SK-N-SH (cell line): ENCODE data around the gene SH3TC1. TPM values are rescaled to one million over a fixed set of nuclear protein-coding genes. Genes with fewer than 3 reads are reported as not detected.

Experiments used
- CTCF ChIA-PET: fragments of 300-600, 350-600 bp; formaldehyde crosslinking; extraction: SDS; loops from one replicate; lab custom pipeline; 2021; lab: Yijun Ruan, JAX
- POLR2A ChIA-PET: fragments of 350-600 bp; sonication (Branson Sonifier 250); formaldehyde crosslinking; extraction: SDS; loops from one replicate; lab custom pipeline; 2020; ENCODE audit warnings: antibody characterized with exemption, inconsistent platforms; lab: Yijun Ruan, JAX
- DNase-seq: peaks from one replicate; pipeline ENCODE4 v3.0.0; 2012
- H2AFZ ChIP-seq: fragments of 200-600 bp; sonication (generic); 2 replicates; pipeline ENCODE4 v1.8.1; 2016; ENCODE audit warnings: antibody characterized with exemption, mild to moderate bottlenecking, low read depth
- H3F3A ChIP-seq: fragments of 200-600 bp; sonication (generic); replicated peaks from 2 replicates; pipeline ENCODE3; 2016; ENCODE audit warnings: antibody characterized with exemption, mild to moderate bottlenecking; ENCODE audit not compliant: insufficient read depth
- H3K27ac ChIP-seq, 2 experiments: fragments of 200-500 bp in 1 of 2; fragments of 200-600 bp in 1 of 2; sonication (Bioruptor generic) in 1 of 2; sonication (generic), shearing (Covaris generic) in 1 of 2; 2 replicates each; pipeline versions ENCODE4 v1.5.1 to v1.6.1; 2014 to 2016; ENCODE audit warnings: low read depth in 2 of 2, inconsistent platforms in 1 of 2, low read length in 1 of 2, mild to moderate bottlenecking in 1 of 2, mixed read lengths in 1 of 2
- H3K27me3 ChIP-seq: fragments of 200-600 bp; sonication (generic), shearing (Covaris generic); 2 replicates; pipeline ENCODE4 v1.6.1; 2016; ENCODE audit warnings: mixed run types; ENCODE audit not compliant: insufficient read depth
- H3K36me3 ChIP-seq, 2 experiments: fragments of 200-500 bp in 1 of 2; fragments of 200-600 bp in 1 of 2; sonication (Bioruptor generic) in 1 of 2; sonication (generic) in 1 of 2; replicated peaks in 1 of 2; 2 replicates each; pipeline versions ENCODE3 to v1.5.1; 2014 to 2016; ENCODE audit warnings: low read length in 1 of 2, mild to moderate bottlenecking in 1 of 2; ENCODE audit not compliant: insufficient read depth in 2 of 2, control insufficient read depth in 1 of 2
- H3K4me1 ChIP-seq, 2 experiments: fragments of 200-500 bp in 1 of 2; fragments of 200-600 bp in 1 of 2; sonication (Bioruptor generic) in 1 of 2; sonication (generic), shearing (Covaris generic) in 1 of 2; 2 replicates each; pipeline versions ENCODE4 v1.5.1 to v1.6.1; 2014 to 2016; ENCODE audit warnings: low read depth in 1 of 2, low read length in 1 of 2, mixed run types in 1 of 2; ENCODE audit not compliant: insufficient read depth in 2 of 2, control insufficient read depth in 1 of 2
- H3K4me2 ChIP-seq: fragments of 200-600 bp; sonication (generic), shearing (Covaris generic); 2 replicates; pipeline ENCODE4 v1.6.1; 2017; ENCODE audit warnings: mixed run types
- H3K4me3 ChIP-seq, 2 experiments: fragments of 200-500 bp in 1 of 2; fragments of 200-600 bp in 1 of 2; sonication (Bioruptor generic) in 1 of 2; sonication (generic), shearing (Covaris generic) in 1 of 2; 2 replicates each; pipeline versions ENCODE4 v1.5.1 to v1.8.1; 2014 to 2016; ENCODE audit warnings: low read depth in 2 of 2, inconsistent platforms in 1 of 2, low read length in 1 of 2, mild to moderate bottlenecking in 1 of 2, mixed read lengths in 1 of 2, moderate library complexity in 1 of 2
- H3K79me2 ChIP-seq: fragments of 200-600 bp; sonication (generic); 2 replicates; pipeline ENCODE4 v1.8.1; 2017; ENCODE audit warnings: mild to moderate bottlenecking; ENCODE audit not compliant: insufficient read depth
- H3K9ac ChIP-seq: fragments of 200-600 bp; sonication (generic); 2 replicates; pipeline ENCODE4 v1.6.1; 2017; ENCODE audit warnings: mixed run types
- H3K9me2 ChIP-seq: fragments of 200-600 bp; sonication (generic); 2 replicates; pipeline ENCODE4 v1.6.1; 2017; ENCODE audit warnings: mixed run types
- H3K9me3 ChIP-seq: fragments of 200-600 bp; sonication (generic); 2 replicates; pipeline ENCODE4 v1.6.1; 2017; ENCODE audit warnings: mixed run types, mild to moderate bottlenecking, moderate library complexity
- H4K20me1 ChIP-seq: fragments of 200-600 bp; sonication (generic); 2 replicates; pipeline ENCODE4 v1.6.1; 2017; ENCODE audit warnings: mild to moderate bottlenecking, mixed run types; ENCODE audit not compliant: insufficient read depth
- CHD2 ChIP-seq: fragments of 150-350 bp; IDR thresholded peaks from 2 replicates; pipeline ENCODE4 v1.6.1; 2018; ENCODE audit warnings: low read length; ENCODE audit not compliant: partially characterized antibody
- ELF1 ChIP-seq: IDR thresholded peaks from 2 replicates; pipeline ENCODE4 v1.4.0; 2012
- EP300 ChIP-seq, 2 experiments: IDR thresholded peaks; 2 replicates each; pipeline versions ENCODE4 v1.4.0 to v1.6.1; 2012; ENCODE audit warnings: borderline replicate concordance in 1 of 2, low read depth in 1 of 2, low read length in 1 of 2
- EZH2phosphoT487 ChIP-seq: fragments of 200-600 bp; sonication (generic); IDR thresholded peaks from 2 replicates; pipeline ENCODE4 v1.6.1; 2017; ENCODE audit warnings: low read depth, mixed run types, mild to moderate bottlenecking, antibody characterized with exemption, moderate library complexity, borderline replicate concordance
- FOSL2 ChIP-seq: IDR thresholded peaks from 2 replicates; pipeline ENCODE4 v1.4.0; 2012; ENCODE audit warnings: low read depth, mild to moderate bottlenecking, moderate library complexity, borderline replicate concordance
- FOXM1 ChIP-seq: IDR thresholded peaks from 2 replicates; pipeline ENCODE4 v1.4.0; 2012; ENCODE audit warnings: low read depth, mild to moderate bottlenecking
- NRF1 ChIP-seq: IDR thresholded peaks from 2 replicates; pipeline ENCODE4 v1.6.1; 2012; ENCODE audit warnings: low read depth, mild to moderate bottlenecking, low read length
- RFX5 ChIP-seq: IDR thresholded peaks from 2 replicates; pipeline ENCODE4 v1.6.1; 2012; ENCODE audit warnings: mild to moderate bottlenecking, improper control_type of control experiment, low read length
- RXRA ChIP-seq: IDR thresholded peaks from 2 replicates; pipeline ENCODE4 v1.4.0; 2012; ENCODE audit warnings: low read depth, mild to moderate bottlenecking, borderline replicate concordance
- SMC3 ChIP-seq: IDR thresholded peaks from 2 replicates; pipeline ENCODE4 v1.6.1; 2012; ENCODE audit warnings: low read depth, low read length, improper control_type of control experiment
- TAF1 ChIP-seq: IDR thresholded peaks from 2 replicates; pipeline ENCODE4 v1.6.1; 2012; ENCODE audit warnings: low read depth, mild to moderate bottlenecking, low read length, moderate library complexity, borderline replicate concordance
- TEAD4 ChIP-seq: IDR thresholded peaks from 2 replicates; pipeline ENCODE4 v1.4.0; 2012; ENCODE audit warnings: mild to moderate bottlenecking, borderline replicate concordance; ENCODE audit not compliant: insufficient read depth
- WGBS: methylation state at CpG from one replicate; pipeline ENCODE4 v1.1.6; 2017; ENCODE audit warnings: low lambda C conversion rate; 5-methylcytosine and 5-hydroxymethylcytosine counted together
- polyA plus RNA-seq, 3 experiments: library from polyadenylated mRNA; depleted of rRNA; stranded (reverse); fragments of >200 nt; gene quantifications; 2 replicates each; pipeline ENCODE4 v1.2.3, GENCODE V29; 2012
- TF ChIP-seq, protein P1 (sequence below): IDR thresholded peaks from 2 replicates; pipeline ENCODE4 v1.6.1; 2012; ENCODE audit warnings: mild to moderate bottlenecking, low read depth, low read length, moderate library complexity
- TF ChIP-seq, protein P2 (sequence below): fragments of 150-350 bp; IDR thresholded peaks from 2 replicates; pipeline ENCODE4 v1.6.1; 2016; ENCODE audit warnings: mild to moderate bottlenecking, low read depth, low read length
- TF ChIP-seq, protein P3 (sequence below): IDR thresholded peaks from 2 replicates; pipeline ENCODE4 v1.4.0; 2012; ENCODE audit warnings: low read depth
- TF ChIP-seq, protein P4 (sequence below): IDR thresholded peaks from 2 replicates; pipeline ENCODE4 v1.4.0; 2012; ENCODE audit warnings: low read depth, borderline replicate concordance
- TF ChIP-seq, protein P5 (sequence below): IDR thresholded peaks from 2 replicates; pipeline ENCODE4 v1.4.0; 2012; ENCODE audit warnings: low read depth, borderline replicate concordance
- TF ChIP-seq, protein P6 (sequence below): fragments of 150-350 bp; IDR thresholded peaks from 2 replicates; pipeline ENCODE4 v1.6.1; 2017; ENCODE audit warnings: antibody characterized with exemption, low read length, low read depth, borderline replicate concordance

The SH3TC1 gene
- polyA plus RNA-seq, 1 of the 3 experiments (the other 2 are of a cell fraction): 2.7 TPM

DNA sequence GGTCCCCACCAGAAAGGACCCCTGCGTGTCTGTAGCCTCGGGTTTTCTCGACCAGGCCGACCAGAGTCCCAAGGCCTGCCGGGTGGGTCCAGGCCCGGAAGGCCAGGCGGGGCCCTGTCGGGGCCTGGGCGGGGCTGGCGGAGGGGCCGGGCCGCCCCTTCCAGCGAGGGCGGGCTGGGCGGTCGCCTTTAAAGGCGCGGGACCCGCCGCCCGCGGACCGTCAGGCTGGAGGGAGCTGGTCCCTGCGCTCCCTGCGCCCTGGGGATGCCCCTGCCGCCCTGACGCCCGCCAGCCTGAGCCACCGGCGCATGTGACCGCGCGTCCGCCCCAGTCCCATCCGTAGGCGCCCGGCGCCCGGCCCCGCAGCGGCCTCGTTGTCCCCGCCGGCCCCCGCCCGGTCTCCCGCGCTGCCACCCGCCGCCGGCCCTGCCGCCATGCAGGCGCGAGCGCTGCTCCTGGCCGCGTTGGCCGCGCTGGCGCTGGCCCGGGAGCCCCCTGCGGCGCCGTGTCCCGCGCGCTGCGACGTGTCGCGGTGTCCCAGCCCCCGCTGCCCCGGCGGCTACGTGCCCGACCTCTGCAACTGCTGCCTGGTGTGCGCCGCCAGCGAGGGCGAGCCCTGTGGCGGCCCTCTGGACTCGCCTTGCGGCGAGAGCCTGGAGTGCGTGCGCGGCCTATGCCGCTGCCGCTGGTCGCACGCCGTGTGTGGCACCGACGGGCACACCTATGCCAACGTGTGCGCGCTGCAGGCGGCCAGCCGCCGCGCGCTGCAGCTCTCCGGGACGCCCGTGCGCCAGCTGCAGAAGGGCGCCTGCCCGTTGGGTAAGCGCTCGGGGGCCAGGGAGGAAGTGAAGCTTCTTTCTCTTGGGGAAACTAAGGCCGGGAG, 70.7 kb downstream of the SH3TC1 start, which contains the start of gene HTRA3 (continued):
- TF ChIP-seq, protein P1, sequence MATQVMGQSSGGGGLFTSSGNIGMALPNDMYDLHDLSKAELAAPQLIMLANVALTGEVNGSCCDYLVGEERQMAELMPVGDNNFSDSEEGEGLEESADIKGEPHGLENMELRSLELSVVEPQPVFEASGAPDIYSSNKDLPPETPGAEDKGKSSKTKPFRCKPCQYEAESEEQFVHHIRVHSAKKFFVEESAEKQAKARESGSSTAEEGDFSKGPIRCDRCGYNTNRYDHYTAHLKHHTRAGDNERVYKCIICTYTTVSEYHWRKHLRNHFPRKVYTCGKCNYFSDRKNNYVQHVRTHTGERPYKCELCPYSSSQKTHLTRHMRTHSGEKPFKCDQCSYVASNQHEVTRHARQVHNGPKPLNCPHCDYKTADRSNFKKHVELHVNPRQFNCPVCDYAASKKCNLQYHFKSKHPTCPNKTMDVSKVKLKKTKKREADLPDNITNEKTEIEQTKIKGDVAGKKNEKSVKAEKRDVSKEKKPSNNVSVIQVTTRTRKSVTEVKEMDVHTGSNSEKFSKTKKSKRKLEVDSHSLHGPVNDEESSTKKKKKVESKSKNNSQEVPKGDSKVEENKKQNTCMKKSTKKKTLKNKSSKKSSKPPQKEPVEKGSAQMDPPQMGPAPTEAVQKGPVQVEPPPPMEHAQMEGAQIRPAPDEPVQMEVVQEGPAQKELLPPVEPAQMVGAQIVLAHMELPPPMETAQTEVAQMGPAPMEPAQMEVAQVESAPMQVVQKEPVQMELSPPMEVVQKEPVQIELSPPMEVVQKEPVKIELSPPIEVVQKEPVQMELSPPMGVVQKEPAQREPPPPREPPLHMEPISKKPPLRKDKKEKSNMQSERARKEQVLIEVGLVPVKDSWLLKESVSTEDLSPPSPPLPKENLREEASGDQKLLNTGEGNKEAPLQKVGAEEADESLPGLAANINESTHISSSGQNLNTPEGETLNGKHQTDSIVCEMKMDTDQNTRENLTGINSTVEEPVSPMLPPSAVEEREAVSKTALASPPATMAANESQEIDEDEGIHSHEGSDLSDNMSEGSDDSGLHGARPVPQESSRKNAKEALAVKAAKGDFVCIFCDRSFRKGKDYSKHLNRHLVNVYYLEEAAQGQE: no peak
- TF ChIP-seq EP300 (IDR thresholded peaks at IDR 0.05; ENCODE audit: borderline replicate concordance in 1 of 2, low read depth in 1 of 2, low read length in 1 of 2) (no peak), NRF1 (no peak), EZH2phosphoT487 (no peak)
- TF ChIP-seq, protein P2, sequence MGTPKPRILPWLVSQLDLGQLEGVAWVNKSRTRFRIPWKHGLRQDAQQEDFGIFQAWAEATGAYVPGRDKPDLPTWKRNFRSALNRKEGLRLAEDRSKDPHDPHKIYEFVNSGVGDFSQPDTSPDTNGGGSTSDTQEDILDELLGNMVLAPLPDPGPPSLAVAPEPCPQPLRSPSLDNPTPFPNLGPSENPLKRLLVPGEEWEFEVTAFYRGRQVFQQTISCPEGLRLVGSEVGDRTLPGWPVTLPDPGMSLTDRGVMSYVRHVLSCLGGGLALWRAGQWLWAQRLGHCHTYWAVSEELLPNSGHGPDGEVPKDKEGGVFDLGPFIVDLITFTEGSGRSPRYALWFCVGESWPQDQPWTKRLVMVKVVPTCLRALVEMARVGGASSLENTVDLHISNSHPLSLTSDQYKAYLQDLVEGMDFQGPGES: no peak
- TF ChIP-seq, protein P3, sequence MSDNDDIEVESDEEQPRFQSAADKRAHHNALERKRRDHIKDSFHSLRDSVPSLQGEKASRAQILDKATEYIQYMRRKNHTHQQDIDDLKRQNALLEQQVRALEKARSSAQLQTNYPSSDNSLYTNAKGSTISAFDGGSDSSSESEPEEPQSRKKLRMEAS: no peak
- TF ChIP-seq, protein P4, sequence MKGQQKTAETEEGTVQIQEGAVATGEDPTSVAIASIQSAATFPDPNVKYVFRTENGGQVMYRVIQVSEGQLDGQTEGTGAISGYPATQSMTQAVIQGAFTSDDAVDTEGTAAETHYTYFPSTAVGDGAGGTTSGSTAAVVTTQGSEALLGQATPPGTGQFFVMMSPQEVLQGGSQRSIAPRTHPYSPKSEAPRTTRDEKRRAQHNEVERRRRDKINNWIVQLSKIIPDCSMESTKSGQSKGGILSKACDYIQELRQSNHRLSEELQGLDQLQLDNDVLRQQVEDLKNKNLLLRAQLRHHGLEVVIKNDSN: no peak

DNA sequence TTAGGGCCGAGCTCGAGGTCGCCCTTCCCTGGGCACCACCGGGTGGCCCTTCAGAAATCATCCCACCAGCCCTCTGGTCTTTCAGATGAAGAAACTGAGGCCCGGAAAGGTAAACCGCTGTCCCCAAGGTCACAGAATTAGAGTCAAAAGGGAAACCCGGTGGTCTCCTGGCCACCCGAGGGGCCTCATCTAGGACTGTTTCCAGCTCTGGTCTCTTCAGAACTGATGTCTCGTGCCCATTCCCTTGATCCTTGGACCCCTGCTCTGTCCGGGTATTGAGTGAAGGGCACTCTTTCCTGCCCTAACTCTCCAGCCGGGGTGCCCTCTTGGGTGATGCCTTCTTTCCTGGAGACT, 71.3 kb downstream of the SH3TC1 start:
- WGBS: 83% methylated on average over 4 of the region's 11 CpGs
- ChIA-PET POLR2A (no interaction called here), CTCF (no interaction called here)
- Histone ChIP-seq H3K36me3 (no peaks in the 10 kb centered on the region), H3K79me2 (no peaks in the 10 kb centered on the region), H3K4me2 (no peak overlapping the region), H3K9me3 (no peaks in the 10 kb centered on the region), H2AFZ (no peak overlapping the region), H4K20me1 (no peaks in the 10 kb centered on the region), H3K9me2 (no peaks in the 10 kb centered on the region), H3K27me3 (no peaks in the 10 kb centered on the region), H3K27ac (no peak overlapping the region), H3K9ac (no peak overlapping the region), H3K4me3 (no peak overlapping the region), H3F3A (peaks cover 3% of the 10 kb centered on the region), H3K4me1 (peaks cover 5 to 54% of the 10 kb centered on the region in 2 experiments; a peak in 3 of 4 replicates)
- no peak for DNase-seq
- TF ChIP-seq RXRA (no peak), CHD2 (no peak), FOXM1 (no peak), RFX5 (no peak), FOSL2 (no peak), ELF1 (no peak), SMC3 (no peak), EP300 (IDR thresholded peaks at IDR 0.05; ENCODE audit: borderline replicate concordance in 1 of 2, low read depth in 1 of 2, low read length in 1 of 2) (no peak), TEAD4 (no peak), TAF1 (no peak)
- TF ChIP-seq, protein P5, sequence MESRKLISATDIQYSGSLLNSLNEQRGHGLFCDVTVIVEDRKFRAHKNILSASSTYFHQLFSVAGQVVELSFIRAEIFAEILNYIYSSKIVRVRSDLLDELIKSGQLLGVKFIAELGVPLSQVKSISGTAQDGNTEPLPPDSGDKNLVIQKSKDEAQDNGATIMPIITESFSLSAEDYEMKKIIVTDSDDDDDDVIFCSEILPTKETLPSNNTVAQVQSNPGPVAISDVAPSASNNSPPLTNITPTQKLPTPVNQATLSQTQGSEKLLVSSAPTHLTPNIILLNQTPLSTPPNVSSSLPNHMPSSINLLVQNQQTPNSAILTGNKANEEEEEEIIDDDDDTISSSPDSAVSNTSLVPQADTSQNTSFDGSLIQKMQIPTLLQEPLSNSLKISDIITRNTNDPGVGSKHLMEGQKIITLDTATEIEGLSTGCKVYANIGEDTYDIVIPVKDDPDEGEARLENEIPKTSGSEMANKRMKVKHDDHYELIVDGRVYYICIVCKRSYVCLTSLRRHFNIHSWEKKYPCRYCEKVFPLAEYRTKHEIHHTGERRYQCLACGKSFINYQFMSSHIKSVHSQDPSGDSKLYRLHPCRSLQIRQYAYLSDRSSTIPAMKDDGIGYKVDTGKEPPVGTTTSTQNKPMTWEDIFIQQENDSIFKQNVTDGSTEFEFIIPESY: no peak
- TF ChIP-seq, protein P3: no peak
- TF ChIP-seq, protein P4: no peak
- TF ChIP-seq, protein P6, sequence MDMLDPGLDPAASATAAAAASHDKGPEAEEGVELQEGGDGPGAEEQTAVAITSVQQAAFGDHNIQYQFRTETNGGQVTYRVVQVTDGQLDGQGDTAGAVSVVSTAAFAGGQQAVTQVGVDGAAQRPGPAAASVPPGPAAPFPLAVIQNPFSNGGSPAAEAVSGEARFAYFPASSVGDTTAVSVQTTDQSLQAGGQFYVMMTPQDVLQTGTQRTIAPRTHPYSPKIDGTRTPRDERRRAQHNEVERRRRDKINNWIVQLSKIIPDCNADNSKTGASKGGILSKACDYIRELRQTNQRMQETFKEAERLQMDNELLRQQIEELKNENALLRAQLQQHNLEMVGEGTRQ: no peak
